Hindlimb muscle (tissue), 1 donor: ENCODE results near the gene PRTFDC1. TPM values are rescaled to one million over a fixed set of nuclear protein-coding genes. Genes with fewer than 3 reads are reported as not detected.
A peak's percentile ranks its signal among the peaks of the same experiment; 100 is the strongest.
"Not testable (repeated sequence)": the region's sequence is repeated elsewhere in the genome, so short reads cannot be mapped to it uniquely, and the experiment has no call there.

Experiments
- DNase-seq: peaks from one replicate; pipeline ENCODE4 v3.0.0-alpha.2; 2013
- polyA plus RNA-seq: library from polyadenylated mRNA; unstranded; fragments of 120-200 nt; gene quantifications from one replicate; pipeline ENCODE4 v1.2.1, GENCODE V29; 2013; ENCODE audit not compliant: insufficient read length

Gene PRTFDC1
- polyA plus RNA-seq, 1 donor: 10.1 TPM

- DNase-seq: no peak
These were observed 12.6 kb upstream of the PRTFDC1 start for GRCh38 chr10:24965051-24965450.

GRCh38 chr10:24963521-24964041 lies 11.2 kb upstream of the PRTFDC1 start:
- no peak for DNase-seq

GRCh38 chr10:24962995-24963394 lies 10.6 kb upstream of the PRTFDC1 start:
- no peak for DNase-seq

GRCh38 chr10:24961582-24961981 lies 9.2 kb upstream of the PRTFDC1 start:
- DNase-seq: no peak

- no peak for DNase-seq
These were observed 7.0 kb upstream of the PRTFDC1 start for GRCh38 chr10:24959382-24959730.

- DNase-seq: peak; percentile 84
These were observed 6.4 kb upstream of the PRTFDC1 start for GRCh38 chr10:24958721-24959381.

GRCh38 chr10:24958091-24958720 lies 5.8 kb upstream of the PRTFDC1 start:
- peak; percentile 87 for DNase-seq

- not testable (repeated sequence) for DNase-seq
These were observed 5.2 kb upstream of the PRTFDC1 start for GRCh38 chr10:24957624-24958051.

- no peak for DNase-seq
These were observed 1.3 kb upstream of the PRTFDC1 start for GRCh38 chr10:24953675-24954074.

GRCh38 chr10:24952707-24953645 lies 570 bp upstream of the PRTFDC1 start:
- peak; percentile 79 for DNase-seq

- DNase-seq: no peak
These were observed 934 bp downstream of the PRTFDC1 start for GRCh38 chr10:24951201-24952142.

- DNase-seq: no peak
These were observed 2.0 kb downstream of the PRTFDC1 start for GRCh38 chr10:24950439-24950838.

GRCh38 chr10:24949616-24950015 lies 2.8 kb downstream of the PRTFDC1 start:
- no peak for DNase-seq

- peak; percentile 15 for DNase-seq
These were observed 4.9 kb downstream of the PRTFDC1 start for GRCh38 chr10:24947304-24948097.

- no peak for DNase-seq
These were observed 7.7 kb downstream of the PRTFDC1 start for GRCh38 chr10:24944512-24945255.

GRCh38 chr10:24938525-24938924 lies 13.9 kb downstream of the PRTFDC1 start:
- DNase-seq: no peak

GRCh38 chr10:24938076-24938475 lies 14.3 kb downstream of the PRTFDC1 start:
- DNase-seq: no peak

GRCh38 chr10:24935504-24936292 lies 16.7 kb downstream of the PRTFDC1 start:
- DNase-seq: no peak

- no peak for DNase-seq
These were observed 21.2 kb downstream of the PRTFDC1 start for GRCh38 chr10:24931236-24931635.
